Neuronal stem cell (in vitro differentiated cells): ENCODE data around the gene GLB1L2.

Experiments used
- DNase-seq: peaks from one replicate; pipeline ENCODE4 v3.0.0-alpha.2; 2013; ENCODE audit warnings: low spot score
- H2AFZ ChIP-seq: one replicate; pipeline ENCODE4 v1.6.1; 2013; ENCODE audit warnings: mild to moderate bottlenecking, low read length, inconsistent platforms
- H2AK5ac ChIP-seq: 2 replicates; pipeline ENCODE4 v1.6.1; 2013; ENCODE audit warnings: low read depth, mild to moderate bottlenecking, inconsistent platforms, low read length, moderate library complexity, mixed read lengths
- H2BK120ac ChIP-seq: 2 replicates; pipeline ENCODE4 v1.6.1; 2013; ENCODE audit warnings: low read depth, mild to moderate bottlenecking, inconsistent platforms, low read length, moderate library complexity, mixed read lengths
- H2BK12ac ChIP-seq: one replicate; pipeline ENCODE4 v1.6.1; 2013; ENCODE audit warnings: low read length, inconsistent platforms
- H2BK15ac ChIP-seq: 2 replicates; pipeline ENCODE4 v1.6.1; 2013; ENCODE audit warnings: mild to moderate bottlenecking, low read length, inconsistent platforms, mixed read lengths
- H2BK5ac ChIP-seq: one replicate; pipeline ENCODE4 v1.6.1; 2013; ENCODE audit warnings: inconsistent platforms, mild to moderate bottlenecking, low read length, moderate library complexity
- H3K14ac ChIP-seq: one replicate; pipeline ENCODE4 v1.6.1; 2013; ENCODE audit warnings: low read length, inconsistent platforms
- H3K18ac ChIP-seq: 2 replicates; pipeline ENCODE4 v1.6.1; 2013; ENCODE audit warnings: low read length, inconsistent platforms
- H3K23ac ChIP-seq: 2 replicates; pipeline ENCODE4 v1.6.1; 2013; ENCODE audit warnings: low read depth, mild to moderate bottlenecking, mixed read lengths, low read length, inconsistent platforms; ENCODE audit not compliant: poor library complexity
- H3K27ac ChIP-seq: replicated peaks from 3 replicates; pipeline ENCODE4 v1.5.1; 2013; ENCODE audit warnings: low read length, inconsistent platforms
- H3K27me3 ChIP-seq, 3 experiments: 2 replicates each; pipeline ENCODE4 v1.6.1; 2013; ENCODE audit warnings: low read length in 3 of 3, mild to moderate bottlenecking in 2 of 3, inconsistent platforms in 1 of 3, low read depth in 1 of 3, mixed read lengths in 1 of 3, moderate library complexity in 1 of 3; ENCODE audit not compliant: control insufficient read depth in 3 of 3, insufficient read depth in 3 of 3
- H3K36me3 ChIP-seq, 2 donors: replicated peaks in 1 of 2; 2 replicates each; pipeline ENCODE4 v1.6.1; 2013; ENCODE audit warnings: low read length in 2 of 2; ENCODE audit not compliant: control insufficient read depth in 2 of 2, insufficient read depth in 2 of 2
- H3K4ac ChIP-seq: 2 replicates; pipeline ENCODE4 v1.6.1; 2013; ENCODE audit warnings: inconsistent platforms, mild to moderate bottlenecking, low read length, moderate library complexity
- H3K4me1 ChIP-seq, 2 donors: 1 replicate in 1 of 2; 2 replicates in 1 of 2; pipeline ENCODE4 v1.6.1; 2013; ENCODE audit warnings: low read length in 2 of 2, low read depth in 1 of 2; ENCODE audit not compliant: control insufficient read depth in 2 of 2, insufficient read depth in 1 of 2
- H3K4me2 ChIP-seq: one replicate; pipeline ENCODE4 v1.6.1; 2013; ENCODE audit warnings: mild to moderate bottlenecking, low read length, inconsistent platforms; ENCODE audit not compliant: insufficient read depth, poor library complexity, severe bottlenecking
- H3K4me3 ChIP-seq, 2 donors: 2 replicates each; pipeline ENCODE4 v1.5.1; 2013; ENCODE audit warnings: low read length in 2 of 2, mild to moderate bottlenecking in 2 of 2, inconsistent platforms in 1 of 2, moderate library complexity in 1 of 2
- H3K79me1 ChIP-seq: one replicate; pipeline ENCODE4 v1.6.1; 2013; ENCODE audit warnings: low read depth, mild to moderate bottlenecking, inconsistent platforms, low read length, moderate library complexity
- H3K9ac ChIP-seq: one replicate; pipeline ENCODE4 v1.6.1; 2013; ENCODE audit warnings: mild to moderate bottlenecking, low read depth, low read length, inconsistent platforms; ENCODE audit not compliant: poor library complexity
- H3K9me3 ChIP-seq, 2 donors: replicated peaks in 1 of 2; 2 replicates each; pipeline versions ENCODE3 to v1.6.1; 2013; ENCODE audit warnings: low read length in 2 of 2, mild to moderate bottlenecking in 2 of 2, inconsistent platforms in 1 of 2, low read depth in 1 of 2, mixed read lengths in 1 of 2, moderate library complexity in 1 of 2; ENCODE audit not compliant: control insufficient read depth in 2 of 2, insufficient read depth in 1 of 2
- H4K8ac ChIP-seq: one replicate; pipeline ENCODE4 v1.6.1; 2013; ENCODE audit warnings: low read depth, mild to moderate bottlenecking, inconsistent platforms, low read length, moderate library complexity
- H4K91ac ChIP-seq: one replicate; pipeline ENCODE4 v1.6.1; 2013; ENCODE audit warnings: low read length, low read depth, mild to moderate bottlenecking, inconsistent platforms; ENCODE audit not compliant: poor library complexity
- WGBS, 2 donors: extraction: QIAGEN DNeasy Blood & Tissue Kit; methylation state at CpG; one replicate each; pipeline ENCODE4 v1.1.7; 2013; ENCODE audit warnings: missing lambda C conversion rate in 2 of 2, mixed read lengths in 1 of 2; ENCODE audit not compliant: insufficient read length in 2 of 2, insufficient replicate concordance in 1 of 2; ENCODE audit errors: extremely low coverage in 2 of 2; 5-methylcytosine and 5-hydroxymethylcytosine counted together

Gene GLB1L2

DNA sequence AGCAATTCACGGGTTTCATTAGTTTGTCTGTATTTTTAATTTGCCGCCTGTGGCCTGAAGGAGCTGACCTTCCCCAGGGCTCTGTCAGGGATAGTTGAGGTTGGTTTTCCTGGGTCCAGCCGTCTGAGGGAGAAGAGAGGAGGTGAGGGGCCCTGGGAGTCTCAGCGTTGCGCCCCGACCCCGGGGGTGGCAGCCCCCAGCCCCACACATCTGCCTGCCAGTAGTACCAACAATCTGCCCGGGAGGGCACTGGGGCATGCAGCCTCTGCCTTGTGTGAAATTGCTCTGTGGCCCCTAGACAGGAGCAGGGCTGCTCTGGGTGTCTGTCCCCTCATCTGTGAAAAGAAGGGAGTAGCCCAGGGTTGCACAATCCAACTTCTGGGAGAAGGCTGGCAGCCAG lies 73.6 kb downstream of the GLB1L2 start:
- Histone ChIP-seq H3K4me1 (peaks cover 12 to 15% of the 10 kb centered on the region in 2 donors), H3K4me2 (no peak overlapping the region), H3K9me3 (peaks cover 3 to 7% of the 10 kb centered on the region in 2 donors), H3K79me1 (peaks cover 9% of the 10 kb centered on the region), H3K14ac (no peak overlapping the region), H3K18ac (no peak overlapping the region), H3K23ac (no peak overlapping the region), H2AK5ac (no peak overlapping the region), H3K27me3 (no peaks in the 10 kb centered on the region), H4K8ac (no peak overlapping the region), H3K27ac (no peak overlapping the region), H2BK120ac (no peak overlapping the region), H3K9ac (no peak overlapping the region), H2BK15ac (no peak overlapping the region), H4K91ac (no peak overlapping the region), H2BK12ac (no peak overlapping the region), H3K36me3 (peaks cover 0 to 4% of the 10 kb centered on the region in 2 donors), H2BK5ac (no peak overlapping the region), H3K4me3 (no peak overlapping the region), H3K4ac (no peak overlapping the region), H2AFZ (no peak overlapping the region)
- no peak for DNase-seq
- WGBS, 2 donors: no CpG with 5 or more reads among the region's 8 CpGs

DNA sequence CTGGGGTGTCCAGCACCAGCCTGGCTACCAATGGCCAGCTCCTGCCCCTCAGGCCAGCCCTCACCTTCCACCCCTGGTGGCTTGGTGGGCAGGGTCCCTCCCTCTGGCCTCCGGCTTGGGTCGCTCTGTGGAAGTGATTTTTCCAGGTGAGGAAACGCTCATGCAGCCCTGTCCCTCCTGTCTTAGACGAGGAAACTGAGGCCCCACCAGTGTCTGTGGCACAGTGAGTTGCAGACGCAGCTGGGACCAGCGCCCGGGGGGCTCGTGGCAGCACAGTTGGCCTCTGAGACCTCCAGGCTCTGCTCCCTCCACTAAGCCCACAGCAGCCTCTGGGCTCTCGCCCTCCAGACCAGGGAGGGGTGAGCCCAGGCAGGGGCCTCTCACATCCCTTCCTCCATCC lies 74.1 kb downstream of the GLB1L2 start:
- Histone ChIP-seq H2AK5ac (no peak overlapping the region), H2BK15ac (no peak overlapping the region), H3K27ac (no peak overlapping the region), H3K4ac (no peak overlapping the region), H3K27me3 (no peaks in the 10 kb centered on the region), H4K91ac (no peak overlapping the region), H3K36me3 (peaks cover 0 to 4% of the 10 kb centered on the region in 2 donors), H2BK5ac (no peak overlapping the region), H3K9ac (no peak overlapping the region), H2BK120ac (no peak overlapping the region), H2BK12ac (no peak overlapping the region), H3K4me3 (no peak overlapping the region), H3K14ac (peak overlapping the region; percentile 31), H3K18ac (peak overlapping the region; percentile 29), H3K4me1 (peaks cover 14 to 19% of the 10 kb centered on the region in 2 donors), H2AFZ (no peak overlapping the region), H3K23ac (peak overlapping the region; percentile 53), H3K4me2 (no peak overlapping the region), H4K8ac (no peak overlapping the region), H3K9me3 (peaks cover 3 to 6% of the 10 kb centered on the region in 2 donors), H3K79me1 (peaks cover 11% of the 10 kb centered on the region)
- no CpG with 5 or more reads among the region's 9 CpGs for WGBS, 2 donors
- DNase-seq: no peak

DNA sequence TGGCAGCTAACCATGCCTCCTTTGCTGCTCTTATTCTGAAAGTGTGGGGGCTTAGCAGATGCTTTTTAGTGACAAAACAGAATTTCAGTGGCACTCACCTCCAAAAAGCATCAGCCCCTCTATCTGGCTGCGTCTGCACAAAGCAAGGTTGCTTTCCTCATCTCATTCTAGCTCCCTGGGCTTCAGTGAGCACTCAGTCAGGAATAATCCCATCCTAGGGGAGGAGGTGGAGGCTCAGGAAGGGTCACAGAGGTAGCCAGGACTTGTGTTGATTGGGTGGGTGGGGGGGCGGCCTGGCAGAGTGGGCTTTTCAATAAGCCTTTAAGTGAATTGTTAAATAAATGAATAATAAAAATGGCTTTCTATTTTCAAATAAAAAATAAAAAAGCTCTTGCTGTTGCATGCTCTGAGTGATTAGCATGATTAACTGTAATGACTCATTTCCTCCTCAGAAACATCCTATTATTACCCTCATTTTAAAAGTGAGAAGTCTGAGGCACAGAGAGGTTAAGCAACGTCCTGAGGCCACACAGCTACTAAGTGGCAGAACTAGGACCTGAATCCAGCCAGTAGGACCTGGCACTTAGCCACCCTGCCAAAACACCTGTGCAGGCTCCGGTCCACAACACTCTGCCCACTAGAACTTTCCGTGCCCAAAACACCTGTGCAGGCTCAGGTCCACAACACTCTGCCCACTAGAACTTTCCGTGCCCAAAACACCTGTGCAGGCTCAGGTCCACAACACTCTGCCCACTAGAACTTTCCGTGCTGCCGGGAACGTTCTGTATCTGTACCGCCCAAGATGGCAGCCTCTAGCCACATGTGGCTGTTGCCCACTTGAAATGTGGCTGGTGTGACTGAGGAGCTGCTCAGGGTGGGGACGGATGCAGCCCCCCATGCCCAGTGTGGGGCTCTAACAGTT lies 74.7 kb downstream of the GLB1L2 start:
- Histone ChIP-seq H3K36me3 (peaks cover 0 to 4% of the 10 kb centered on the region in 2 donors), H3K27ac (no peak overlapping the region), H4K91ac (no peak overlapping the region), H3K9ac (no peak overlapping the region), H2BK5ac (no peak overlapping the region), H2BK120ac (no peak overlapping the region), H3K4me1 (peaks cover 16 to 22% of the 10 kb centered on the region in 2 donors), H3K23ac (peak overlapping the region; percentile 53), H3K14ac (peak overlapping the region; percentile 31), H3K79me1 (peaks cover 15% of the 10 kb centered on the region), H2AFZ (no peak overlapping the region), H4K8ac (no peak overlapping the region), H3K27me3 (no peaks in the 10 kb centered on the region), H3K4ac (peak overlapping the region; percentile 67), H3K4me2 (no peak overlapping the region), H2BK12ac (no peak overlapping the region), H2AK5ac (no peak overlapping the region), H3K9me3 (no peaks in the 10 kb centered on the region), H3K4me3 (no peak overlapping the region), H3K18ac (peak overlapping the region; percentile 58), H2BK15ac (no peak overlapping the region)
- no CpG with 5 or more reads among the region's 11 CpGs for WGBS, 2 donors
- no peak for DNase-seq

DNA sequence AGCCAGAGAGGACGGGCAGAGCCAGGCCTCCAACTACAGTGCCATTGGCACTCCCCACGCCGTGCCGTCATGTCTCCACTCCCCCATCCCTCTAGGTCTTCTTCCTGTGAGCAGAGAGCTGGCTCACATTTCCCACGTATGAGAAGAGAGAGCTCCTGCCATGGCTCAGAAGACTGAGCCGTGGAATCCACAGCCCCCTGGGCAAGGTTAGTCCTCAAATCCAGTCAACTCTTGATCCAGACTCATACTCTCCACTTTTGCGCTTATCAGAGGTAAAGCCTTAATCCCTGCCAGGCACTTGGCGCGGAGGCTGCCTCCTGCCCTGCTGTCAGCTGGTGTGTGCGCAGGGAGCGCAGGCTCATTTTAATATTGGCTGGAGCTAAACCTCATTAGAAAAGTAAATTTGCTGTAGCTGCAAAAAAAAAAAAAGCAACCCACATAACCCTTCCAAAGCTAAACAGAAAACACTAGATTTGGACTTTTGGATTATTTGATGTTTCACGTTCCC lies 75.6 kb downstream of the GLB1L2 start:
- no peak overlapping the region for H3K4me3 ChIP-seq
- H3K4me1 ChIP-seq: peaks cover 16 to 22% of the 10 kb centered on the region in 2 donors
- H2AFZ ChIP-seq: no peak overlapping the region
- H3K79me1 ChIP-seq: peaks cover 17% of the 10 kb centered on the region
- H3K27me3 ChIP-seq: no peaks in the 10 kb centered on the region
- peaks cover 0 to 4% of the 10 kb centered on the region in 2 donors for H3K36me3 ChIP-seq
- H3K27ac ChIP-seq: no peak overlapping the region
- H4K8ac ChIP-seq: no peak overlapping the region
- no peak overlapping the region for H3K4me2 ChIP-seq
- no CpG with 5 or more reads among the region's 12 CpGs for WGBS, 2 donors
- H3K4ac ChIP-seq: no peak overlapping the region
- H3K23ac ChIP-seq: no peak overlapping the region
- no peak overlapping the region for H2BK5ac ChIP-seq
- H3K18ac ChIP-seq: peak overlapping the region; percentile 19
- no peak for DNase-seq
- no peaks in the 10 kb centered on the region for H3K9me3 ChIP-seq
- H2BK15ac ChIP-seq: no peak overlapping the region
- no peak overlapping the region for H3K14ac ChIP-seq
- H2AK5ac ChIP-seq: peak overlapping the region; percentile 74
- no peak overlapping the region for H3K9ac ChIP-seq
- no peak overlapping the region for H4K91ac ChIP-seq
- H2BK12ac ChIP-seq: no peak overlapping the region
- H2BK120ac ChIP-seq: no peak overlapping the region
